GM12878 (cell line): ENCODE measurements around the gene HAO1. TPM values are rescaled to one million over a fixed set of nuclear protein-coding genes. Genes with fewer than 3 reads are reported as not detected.

Source experiments
- ATAC-seq: fragments of 200-7000 bp; cut with Tn5 transposase; 3 replicates; pipeline ENCODE4 v1.9.1; 2020; ENCODE audit warnings: mild to moderate bottlenecking, moderate library complexity
- BruUV-seq: library from RNA; stranded (reverse); fragments of 400-500 nt; replicated peaks from 2 replicates; lab custom pipeline; 2021; lab: Mats Ljungman, UMichigan
- CTCF ChIA-PET: fragments of 300-600 bp; sonication (Branson Sonifier 250); formaldehyde crosslinking; extraction: SDS; loops from one replicate; lab custom pipeline; 2021; ENCODE audit warnings: inconsistent platforms; lab: Yijun Ruan, JAX
- POLR2A ChIA-PET: fragments of 350-600 bp; formaldehyde crosslinking; extraction: SDS; loops from one replicate; lab custom pipeline; 2021; ENCODE audit warnings: inconsistent platforms; lab: Charles Lee
- RAD21 ChIA-PET: fragments of 300-600 bp; sonication (Branson Sonifier 250); formaldehyde crosslinking; loops from one replicate; lab custom pipeline; 2023; ENCODE audit warnings: antibody characterized with exemption; ENCODE audit not compliant: unreplicated experiment; lab: Charles Lee
- SMC1A ChIA-PET: fragments of 300-600 bp; sonication (Branson Sonifier 250); formaldehyde crosslinking; loops from one replicate; lab custom pipeline; 2023; ENCODE audit not compliant: unreplicated experiment, uncharacterized antibody; lab: Charles Lee
- DNase-seq: peaks from one replicate; pipeline ENCODE4 v3.0.0-alpha.2; 2011; ENCODE audit warnings: low read depth, low spot score
- FAIRE-seq: peaks from 3 replicates; lab custom pipeline; 2011; peaks lifted over from hg19 to GRCh38; lab: Jason Lieb, UNC
- H2AFZ ChIP-seq: 2 replicates; pipeline ENCODE4 v1.6.0; 2011; ENCODE audit warnings: low read depth, low read length, control low read depth; ENCODE audit not compliant: control insufficient read depth
- H3K27ac ChIP-seq: 2 replicates; pipeline ENCODE4 v1.5.1; 2011; ENCODE audit warnings: control low read depth; ENCODE audit not compliant: control insufficient read depth, insufficient read depth
- H3K27me3 ChIP-seq, 2 experiments: replicated peaks in 1 of 2; 2 replicates each; pipeline versions ENCODE4 v1.6.0 to v1.6.1; 2011; ENCODE audit warnings: low read length in 1 of 2; ENCODE audit not compliant: control insufficient read depth in 2 of 2, insufficient read depth in 2 of 2
- H3K36me3 ChIP-seq, 2 experiments: 2 replicates each; pipeline ENCODE4 v1.5.1; 2011; ENCODE audit warnings: low read length in 1 of 2; ENCODE audit not compliant: control insufficient read depth in 2 of 2, insufficient read depth in 2 of 2
- H3K4me1 ChIP-seq: 2 replicates; pipeline ENCODE4 v1.6.1; 2011; ENCODE audit warnings: mild to moderate bottlenecking, low read length, moderate library complexity, mixed read lengths; ENCODE audit not compliant: control insufficient read depth, insufficient read depth
- H3K4me2 ChIP-seq: 2 replicates; pipeline ENCODE4 v1.6.0; 2011; ENCODE audit warnings: control low read depth; ENCODE audit not compliant: control insufficient read depth, insufficient read depth
- H3K4me3 ChIP-seq: fragments of 200-600 bp; sonication (generic); 2 replicates; pipeline ENCODE4 v1.5.1; 2016
- H3K79me2 ChIP-seq: 2 replicates; pipeline ENCODE4 v1.6.0; 2011; ENCODE audit warnings: low read length; ENCODE audit not compliant: control insufficient read depth, insufficient read depth
- H3K9ac ChIP-seq: 2 replicates; pipeline ENCODE4 v1.8.0; 2011; ENCODE audit warnings: low read length, control low read depth, mixed read lengths; ENCODE audit not compliant: control insufficient read depth, insufficient read depth
- H3K9me3 ChIP-seq: replicated peaks from 3 replicates; pipeline ENCODE4 v1.5.1; 2011; ENCODE audit warnings: mild to moderate bottlenecking, low read length; ENCODE audit not compliant: control insufficient read depth, insufficient read depth
- H4K20me1 ChIP-seq: 2 replicates; pipeline ENCODE4 v1.6.0; 2011; ENCODE audit not compliant: control insufficient read depth, insufficient read depth
- ATF7 ChIP-seq: fragments of 450-650 bp; IDR thresholded peaks from 2 replicates; pipeline ENCODE4 v1.6.1; 2016; ENCODE audit warnings: low read depth, mild to moderate bottlenecking
- BACH1 ChIP-seq: fragments of 450-650 bp; IDR thresholded peaks from 2 replicates; pipeline ENCODE4 v1.6.1; 2017; ENCODE audit warnings: mild to moderate bottlenecking, borderline replicate concordance
- BMI1 ChIP-seq: fragments of 450-650 bp; IDR thresholded peaks from 2 replicates; pipeline ENCODE4 v1.6.1; 2016; ENCODE audit warnings: mild to moderate bottlenecking, moderate library complexity, borderline replicate concordance
- GATAD2B ChIP-seq: fragments of 450-650 bp; conservative IDR thresholded peaks from 2 replicates; pipeline ENCODE4 v1.6.1; 2017; ENCODE audit warnings: low read depth, mild to moderate bottlenecking, moderate library complexity
- IKZF1 ChIP-seq: fragments of 450-650 bp; conservative IDR thresholded peaks from 2 replicates; pipeline ENCODE4 v1.6.1; 2017; ENCODE audit warnings: antibody characterized with exemption, mild to moderate bottlenecking
- IKZF2 ChIP-seq, 2 experiments: fragments of 450-650 bp; IDR thresholded peaks; 2 replicates each; pipeline ENCODE4 v1.6.1; 2017; ENCODE audit warnings: mild to moderate bottlenecking in 2 of 2, moderate library complexity in 2 of 2
- MEF2B ChIP-seq: fragments of 450-650 bp; IDR thresholded peaks from 2 replicates; pipeline ENCODE4 v1.6.1; 2018; ENCODE audit warnings: mild to moderate bottlenecking, moderate library complexity; ENCODE audit not compliant: partially characterized antibody, poor library complexity, severe bottlenecking
- MYC ChIP-seq: IDR thresholded peaks from 2 replicates; pipeline ENCODE4 v1.6.1; 2011; ENCODE audit warnings: mild to moderate bottlenecking, low read length, moderate library complexity, inconsistent platforms; ENCODE audit not compliant: insufficient read depth, insufficient replicate concordance, insufficient read length, severe bottlenecking
- RBBP5 ChIP-seq: fragments of 200-600 bp; sonication (generic); conservative IDR thresholded peaks from 2 replicates; pipeline ENCODE4 v1.6.1; 2016
- SMARCA5 ChIP-seq: fragments of 450-650 bp; IDR thresholded peaks from 2 replicates; pipeline ENCODE4 v1.6.1; 2017; ENCODE audit warnings: mild to moderate bottlenecking
- SRF ChIP-seq, 2 experiments: IDR thresholded peaks; 2 replicates each; pipeline ENCODE4 v1.6.1; 2011; ENCODE audit warnings: low read depth in 2 of 2, low read length in 2 of 2, mild to moderate bottlenecking in 1 of 2, moderate library complexity in 1 of 2
- STAT3 ChIP-seq: IDR thresholded peaks from 2 replicates; pipeline ENCODE4 v1.6.1; 2011; ENCODE audit warnings: low read depth, low read length, improper control_type of control experiment
- ZNF207 ChIP-seq: fragments of 450-650 bp; IDR thresholded peaks from 2 replicates; pipeline ENCODE4 v1.6.1; 2014; ENCODE audit warnings: antibody characterized with exemption, mild to moderate bottlenecking, borderline replicate concordance
- ZSCAN29 ChIP-seq: fragments of 450-650 bp; IDR thresholded peaks from 2 replicates; pipeline ENCODE4 v1.6.1; 2017; ENCODE audit warnings: mild to moderate bottlenecking, moderate library complexity
- WGBS: methylation state at CpG from one replicate; pipeline ENCODE4 v1.1.6; 2016; ENCODE audit warnings: low lambda C conversion rate; ENCODE audit not compliant: insufficient replicate concordance, insufficient coverage; ENCODE audit errors: missing lambda C conversion rate; 5-methylcytosine and 5-hydroxymethylcytosine counted together
- in situ Hi-C: fragments of 300-500 bp; cut with MboI; formaldehyde crosslinking; loops from 9 replicates; pipeline ENCODE4 v1.14.3; 2018; ENCODE audit warnings: mixed read lengths
- intact Hi-C: fragments of 100-400 bp; cut with micrococcal nuclease; formaldehyde crosslinking; loops from one replicate; pipeline ENCODE4 v1.14.2; 2022; ENCODE audit not compliant: unreplicated experiment
- polyA plus RNA-seq, 11 experiments: library from polyadenylated mRNA; depleted of rRNA in 4 of 11; unstranded in 6 of 11; stranded (reverse) in 5 of 11; fragments of >200 nt; fragmentation: Nextera tagmentation in 4 of 11; fragmentation: Illumina TruSeq in 1 of 11; extraction: Ambion mirVana in 4 of 11; extraction: Trizol in 1 of 11; gene quantifications; 1 replicate in 1 of 11; 2 replicates in 10 of 11; pipeline versions ENCODE4 v1.2.1 to v1.2.3, GENCODE V29; 2011 to 2016; ENCODE audit warnings: inconsistent platforms in 2 of 11, missing spikeins in 2 of 11, low read depth in 1 of 11
- total RNA-seq, 4 experiments: library from RNA; depleted of rRNA in 3 of 4; stranded (reverse); fragments of >200 nt in 3 of 4; fragmentation: Illumina TruSeq in 1 of 4; extraction: Trizol in 1 of 4; gene quantifications; 2 replicates each; pipeline versions ENCODE4 v1.2.1 to v1.2.3, GENCODE V29; 2013 to 2021
- TF ChIP-seq, protein P1 (sequence below): IDR thresholded peaks from 2 replicates; pipeline ENCODE4 v1.6.1; 2012; ENCODE audit warnings: low read depth, low read length, improper control_type of control experiment

Gene HAO1
- total and polyA plus RNA-seq, 10 of the 15 experiments (the other 5 are each of a cell fraction or from before 2014, with no cell fraction given) = 0.03 to 0.29 (median 0.05) TPM; not detected in 7

DNA sequence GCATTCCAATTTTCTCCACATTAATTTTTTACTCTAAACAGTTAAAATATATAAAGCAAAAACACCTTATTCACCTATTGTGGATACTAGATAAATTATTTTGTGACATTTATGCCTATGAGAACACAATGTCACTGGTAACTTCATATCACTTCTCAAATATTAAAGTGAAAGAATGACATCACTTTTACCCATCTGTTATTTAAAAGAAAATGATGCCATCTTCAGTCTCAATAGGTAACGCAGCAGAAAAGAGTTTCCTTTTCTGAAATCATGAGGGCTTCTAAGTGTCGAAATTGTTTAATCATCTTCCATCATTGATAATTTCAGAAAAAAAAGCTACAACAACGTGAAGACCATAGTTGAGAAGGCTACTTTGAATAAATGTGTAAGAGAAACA is 2.9 kb downstream of the HAO1 start:
- H3K4me3 ChIP-seq = no peak overlapping the region
- no peak overlapping the region for H2AFZ ChIP-seq
- RAD21 ChIA-PET = interaction anchor here (0.9 to 6.2 kb wide), 8 partner anchors 83 to 785 kb away, joined by 3 to 66 read pairs (median 6); partner anchors contain the start of genes PLCB1 and TMX4
- H3K79me2 ChIP-seq = no peaks in the 10 kb centered on the region
- intact Hi-C loops (loop anchor here (5.0 to 10.0 kb wide), 2 partner anchors 105 to 447 kb away; no protein-coding TSS in a partner anchor), in situ Hi-C loops (loop anchor here (10.0 kb wide), 1 partner anchor 777 kb away; no protein-coding TSS in a partner anchor)
- 42% methylated on average over 3 of the region's 3 CpGs for WGBS
- H3K36me3 ChIP-seq = no peaks in the 10 kb centered on the region
- H3K9me3 ChIP-seq = no peaks in the 10 kb centered on the region
- CTCF ChIA-PET = interaction anchor here (0.7 to 6.1 kb wide), 34 partner anchors 8 to 784 kb away, joined by 3 to 138 read pairs (median 6); partner anchors contain the start of genes PLCB1 and TMX4
- SMC1A ChIA-PET = interaction anchor here (0.7 to 4.1 kb wide), 16 partner anchors 11 to 785 kb away, joined by 3 to 44 read pairs (median 5); no protein-coding TSS in a partner anchor
- H3K27ac ChIP-seq = no peak overlapping the region
- no peak overlapping the region for H3K9ac ChIP-seq
- DNase-seq (no peak), ATAC-seq (0 out of 3 replicates have a peak, but pooled peaks have one; percentile 33), FAIRE-seq (no peak)
- BruUV-seq = no TSS peak
- no peaks in the 10 kb centered on the region for H4K20me1 ChIP-seq
- no peak for TF ChIP-seq STAT3
- TF ChIP-seq MYC = no peak
- peak; percentile 70 for TF ChIP-seq ATF7
- TF ChIP-seq RBBP5 = no peak
- no peaks in the 10 kb centered on the region; the same call in 1 of the 2 replicates for H3K4me1 ChIP-seq
- H3K4me2 ChIP-seq = no peak overlapping the region
- POLR2A ChIA-PET = no interaction called here
- H3K27me3 ChIP-seq = no peaks in the 10 kb centered on the region

DNA sequence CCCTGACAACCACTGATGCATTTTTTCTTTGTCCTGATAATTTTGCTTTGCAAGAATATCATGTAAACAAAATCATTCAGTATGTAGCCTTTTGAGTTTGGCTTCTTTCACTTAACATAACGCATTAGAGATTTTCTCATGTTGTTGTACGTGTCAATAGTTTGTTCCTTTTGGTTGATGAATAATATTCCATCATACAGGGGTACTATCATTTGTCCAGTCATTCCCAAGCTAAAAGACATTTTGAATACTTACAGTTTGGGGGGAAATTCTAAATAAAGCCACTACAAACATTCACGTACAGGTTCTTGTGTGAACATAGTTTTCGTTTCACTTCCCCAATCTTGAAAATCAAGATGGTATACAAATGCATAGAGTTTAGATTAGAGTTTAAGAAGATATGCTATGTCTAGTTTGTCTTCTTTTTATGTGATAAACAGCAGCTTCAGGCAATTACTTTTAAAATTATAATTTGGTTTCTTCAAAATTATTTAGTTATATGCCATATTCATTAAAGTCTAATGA is 5.2 kb downstream of the HAO1 start:
- WGBS = 48% methylated on average over 4 of the region's 4 CpGs
- no peaks in the 10 kb centered on the region for H3K9me3 ChIP-seq
- POLR2A ChIA-PET = no interaction called here
- RAD21 ChIA-PET = interaction anchor here (6.2 kb wide), 1 partner anchor 787 kb away, joined by 66 read pairs; no protein-coding TSS in a partner anchor
- H3K79me2 ChIP-seq = no peaks in the 10 kb centered on the region
- no TSS peak for BruUV-seq
- peak; percentile 85 for ATAC-seq
- no peak overlapping the region for H3K4me3 ChIP-seq
- intact Hi-C loops (loop anchor here (5.0 to 10.0 kb wide), 2 partner anchors 107 to 450 kb away; no protein-coding TSS in a partner anchor), in situ Hi-C loops (loop anchor here (10.0 kb wide), 1 partner anchor 780 kb away; no protein-coding TSS in a partner anchor)
- H3K27me3 ChIP-seq = no peaks in the 10 kb centered on the region
- CTCF ChIA-PET = interaction anchor here (1.3 to 6.1 kb wide), 10 partner anchors 8 to 801 kb away, joined by 3 to 138 read pairs (median 7); no protein-coding TSS in a partner anchor
- SMC1A ChIA-PET = interaction anchor here (0.9 to 4.1 kb wide), 5 partner anchors 55 to 787 kb away, joined by 3 to 44 read pairs (median 7); no protein-coding TSS in a partner anchor
- H3K4me2 ChIP-seq = 0 out of 2 replicates have a peak overlapping the region, but pooled peaks have one; percentile 1
- H3K36me3 ChIP-seq = no peaks in the 10 kb centered on the region
- H3K4me1 ChIP-seq = no peaks in the 10 kb centered on the region; the same call in 1 of the 2 replicates
- no peaks in the 10 kb centered on the region for H4K20me1 ChIP-seq
- no peak for FAIRE-seq
- no peak overlapping the region for H3K27ac ChIP-seq
- H3K9ac ChIP-seq = no peak overlapping the region
- peak; percentile 3 for DNase-seq
- H2AFZ ChIP-seq = no peak overlapping the region; the same call in 1 of the 2 replicates
- peak; percentile 70 for TF ChIP-seq SMARCA5
- peak; percentile 61; the same call in 1 of the 2 replicates for TF ChIP-seq BMI1
- TF ChIP-seq SRF (IDR thresholded peaks at IDR 0.05; ENCODE audit: low read depth in 2 of 2, low read length in 2 of 2) = no peak
- no peak for TF ChIP-seq ZNF207
- peak; percentile 39 for TF ChIP-seq MEF2B
- TF ChIP-seq GATAD2B = 0 out of 2 replicates have a peak, but pooled peaks have one; percentile 41
- TF ChIP-seq IKZF1 = peak; percentile 67
- TF ChIP-seq BACH1 = 0 out of 2 replicates have a peak, but pooled peaks have one; percentile 20
- no peak for TF ChIP-seq ZSCAN29
- TF ChIP-seq, protein P1, sequence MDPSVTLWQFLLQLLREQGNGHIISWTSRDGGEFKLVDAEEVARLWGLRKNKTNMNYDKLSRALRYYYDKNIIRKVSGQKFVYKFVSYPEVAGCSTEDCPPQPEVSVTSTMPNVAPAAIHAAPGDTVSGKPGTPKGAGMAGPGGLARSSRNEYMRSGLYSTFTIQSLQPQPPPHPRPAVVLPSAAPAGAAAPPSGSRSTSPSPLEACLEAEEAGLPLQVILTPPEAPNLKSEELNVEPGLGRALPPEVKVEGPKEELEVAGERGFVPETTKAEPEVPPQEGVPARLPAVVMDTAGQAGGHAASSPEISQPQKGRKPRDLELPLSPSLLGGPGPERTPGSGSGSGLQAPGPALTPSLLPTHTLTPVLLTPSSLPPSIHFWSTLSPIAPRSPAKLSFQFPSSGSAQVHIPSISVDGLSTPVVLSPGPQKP = no peak
- peak; percentile 78 to 80 for TF ChIP-seq IKZF2 (IDR thresholded peaks at IDR 0.05)
